Epidermal melanocyte (primary cell): ENCODE results near the gene ARHGEF25.
"Not testable (repeated sequence)": the region's sequence is repeated elsewhere in the genome, so short reads cannot be mapped to it uniquely, and the experiment has no call there.

Source experiments
- DNase-seq: peaks from one replicate; pipeline ENCODE4 v3.0.0; 2011; ENCODE audit warnings: low spot score; ENCODE audit not compliant: insufficient read length

Gene ARHGEF25

GRCh38 chr12:57611108-57611826, at the start of gene ARHGEF25:
Gene ARHGEF25 (plus strand): TSS chr12:57611435. CDS start chr12:57611895, 460 bp downstream.
- DNase-seq = peak; percentile 93

- DNase-seq = no peak
These were observed 47.9 kb upstream of the ARHGEF25 start for GRCh38 chr12:57563358-57563757.

GRCh38 chr12:57564178-57564740, 47.0 kb upstream of the ARHGEF25 start:
- no peak for DNase-seq

GRCh38 chr12:57568838-57569237, 42.4 kb upstream of the ARHGEF25 start:
- no peak for DNase-seq

- no peak for DNase-seq
These were observed 41.4 kb upstream of the ARHGEF25 start for GRCh38 chr12:57569858-57570257.

- not testable (repeated sequence) for DNase-seq
These were observed 40.8 kb upstream of the ARHGEF25 start for GRCh38 chr12:57570438-57570837.

GRCh38 chr12:57571926-57572762, 39.1 kb upstream of the ARHGEF25 start:
- no peak for DNase-seq

GRCh38 chr12:57574795-57575194, 36.4 kb upstream of the ARHGEF25 start:
- no peak for DNase-seq

GRCh38 chr12:57575771-57576612, 35.2 kb upstream of the ARHGEF25 start:
- DNase-seq = no peak

- DNase-seq = no peak
These were observed 34.5 kb upstream of the ARHGEF25 start for GRCh38 chr12:57576613-57577160.

GRCh38 chr12:57577981-57578758, 33.1 kb upstream of the ARHGEF25 start:
- no peak for DNase-seq

- no peak for DNase-seq
These were observed 32.2 kb upstream of the ARHGEF25 start for GRCh38 chr12:57579011-57579410.

GRCh38 chr12:57579677-57580465, 31.4 kb upstream of the ARHGEF25 start:
- no peak for DNase-seq

GRCh38 chr12:57580466-57580795, 30.8 kb upstream of the ARHGEF25 start:
- no peak for DNase-seq

- no peak for DNase-seq
These were observed 29.4 kb upstream of the ARHGEF25 start for GRCh38 chr12:57581802-57582201.

- DNase-seq = no peak
These were observed 28.8 kb upstream of the ARHGEF25 start for GRCh38 chr12:57582440-57582839.

- peak; percentile 91 for DNase-seq
These were observed 28.0 kb upstream of the ARHGEF25 start for GRCh38 chr12:57583008-57583831.

GRCh38 chr12:57584050-57584449, 27.2 kb upstream of the ARHGEF25 start:
- no peak for DNase-seq

- no peak for DNase-seq
These were observed 26.5 kb upstream of the ARHGEF25 start for GRCh38 chr12:57584690-57585089.
